Breast epithelium (tissue), 4 donors: ENCODE results near the gene MARCHF2. TPM values are rescaled to one million over a fixed set of nuclear protein-coding genes. Genes with fewer than 3 reads are reported as not detected.
A peak's percentile ranks its signal among the peaks of the same experiment; 100 is the strongest.

Experiments
- DNase-seq, 2 donors: peaks; one replicate each; pipeline ENCODE4 v3.0.0-alpha.2; 2019; ENCODE audit warnings: low spot score in 2 of 2
- H3K27ac ChIP-seq, 2 donors: fragments of 200-600 bp; sonication (generic) in 1 of 2; one replicate each; pipeline ENCODE4 v1.5.1; 2016 to 2019; ENCODE audit warnings: mild to moderate bottlenecking in 1 of 2
- H3K27me3 ChIP-seq, 2 donors: fragments of 200-600 bp; sonication (generic) in 1 of 2; one replicate each; pipeline versions ENCODE4 v1.5.1 to v1.6.0; 2017 to 2019; ENCODE audit warnings: control low read depth in 1 of 2, mild to moderate bottlenecking in 1 of 2
- H3K36me3 ChIP-seq: fragments of 200-600 bp; one replicate; pipeline ENCODE4 v1.5.1; 2019
- H3K4me1 ChIP-seq, 2 donors: fragments of 200-600 bp; sonication (generic); one replicate each; pipeline ENCODE4 v1.5.1; 2016 to 2019; ENCODE audit warnings: control low read depth in 1 of 2
- H3K4me3 ChIP-seq, 3 donors: fragments of 200-600 bp; sonication (generic); 1 replicate in 2 of 3; 2 replicates in 1 of 3; pipeline ENCODE4 v1.5.1; 2016 to 2019; ENCODE audit warnings: mild to moderate bottlenecking in 3 of 3, moderate library complexity in 2 of 3
- H3K9me3 ChIP-seq, 2 donors: fragments of 200-600 bp; sonication (generic) in 1 of 2; one replicate each; pipeline ENCODE4 v1.5.1; 2016 to 2019; ENCODE audit warnings: control low read depth in 1 of 2
- POLR2A ChIP-seq: fragments of 450-650 bp; IDR thresholded peaks from one replicate; pipeline ENCODE4 v1.6.1; 2016; ENCODE audit warnings: antibody characterized with exemption, mild to moderate bottlenecking, moderate library complexity
- POLR2AphosphoS5 ChIP-seq, 3 donors: sonication (generic); formaldehyde crosslinking; IDR thresholded peaks; one replicate each; pipeline ENCODE4 v1.6.1; 2017; ENCODE audit warnings: antibody characterized with exemption in 3 of 3
- intact Hi-C: fragments of 100-400 bp; cut with DNase I; formaldehyde crosslinking; loops from one replicate; pipeline ENCODE4 v1.15.1; 2023; ENCODE audit warnings: low total_unique reads
- total RNA-seq, 3 donors: library from RNA; depleted of rRNA; stranded (reverse); fragments of >200 nt; gene quantifications; one replicate each; pipeline ENCODE4 v1.1.0, GENCODE V29; 2016
- TF ChIP-seq, protein P1 (sequence below), 3 donors: fragments of 450-650 bp; IDR thresholded peaks; one replicate each; pipeline ENCODE4 v1.5.1; 2016 to 2017; ENCODE audit warnings: antibody characterized with exemption in 3 of 3, mild to moderate bottlenecking in 3 of 3, moderate library complexity in 3 of 3

MARCHF2 gene
- total RNA-seq, 3 donors from 2014 or later, result 126 to 224 (median 132) TPM

DNA sequence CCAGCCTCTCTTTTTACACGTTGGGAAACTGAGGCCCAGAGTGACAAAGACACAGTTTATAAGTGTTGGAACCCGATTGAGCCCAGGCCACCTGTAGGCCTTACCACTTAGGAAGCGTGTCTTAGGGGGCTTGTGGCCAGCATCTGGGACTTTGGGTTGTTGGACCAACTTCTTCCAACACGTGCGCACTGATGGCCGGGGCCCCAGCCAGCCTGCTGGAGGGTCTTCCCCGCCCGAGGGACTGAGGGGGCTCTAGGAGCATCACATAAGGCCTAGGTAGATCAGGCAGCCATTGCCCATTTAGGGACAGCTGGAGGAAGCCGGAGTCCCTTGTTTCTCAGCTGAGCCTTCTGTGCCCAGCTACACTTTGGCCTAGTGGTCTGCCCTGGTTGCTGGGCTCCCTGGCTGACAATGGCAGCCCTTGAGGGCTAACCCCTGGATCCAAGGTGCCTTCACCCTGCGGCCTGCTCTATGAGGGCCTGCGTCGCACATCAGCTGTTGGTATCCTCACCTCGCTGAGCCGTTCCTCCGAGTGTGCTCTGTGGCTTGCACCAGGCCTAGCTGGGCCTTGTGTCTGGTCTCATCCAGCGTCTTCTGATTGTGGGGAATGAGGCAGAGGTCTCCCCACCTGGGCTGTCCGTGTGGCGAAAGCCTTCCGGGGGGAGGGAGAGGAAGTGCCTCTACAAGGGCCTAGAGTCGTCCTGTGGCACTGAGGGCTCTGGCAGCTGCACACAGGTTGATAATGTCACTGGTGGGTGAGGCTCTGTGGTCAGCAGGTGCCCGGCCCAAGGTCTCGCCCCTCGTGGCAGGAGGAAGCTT, 21.7 kb upstream of the MARCHF2 start:
- DNase-seq, result no peak
- TF ChIP-seq POLR2A, result no peak
- TF ChIP-seq, protein P1, sequence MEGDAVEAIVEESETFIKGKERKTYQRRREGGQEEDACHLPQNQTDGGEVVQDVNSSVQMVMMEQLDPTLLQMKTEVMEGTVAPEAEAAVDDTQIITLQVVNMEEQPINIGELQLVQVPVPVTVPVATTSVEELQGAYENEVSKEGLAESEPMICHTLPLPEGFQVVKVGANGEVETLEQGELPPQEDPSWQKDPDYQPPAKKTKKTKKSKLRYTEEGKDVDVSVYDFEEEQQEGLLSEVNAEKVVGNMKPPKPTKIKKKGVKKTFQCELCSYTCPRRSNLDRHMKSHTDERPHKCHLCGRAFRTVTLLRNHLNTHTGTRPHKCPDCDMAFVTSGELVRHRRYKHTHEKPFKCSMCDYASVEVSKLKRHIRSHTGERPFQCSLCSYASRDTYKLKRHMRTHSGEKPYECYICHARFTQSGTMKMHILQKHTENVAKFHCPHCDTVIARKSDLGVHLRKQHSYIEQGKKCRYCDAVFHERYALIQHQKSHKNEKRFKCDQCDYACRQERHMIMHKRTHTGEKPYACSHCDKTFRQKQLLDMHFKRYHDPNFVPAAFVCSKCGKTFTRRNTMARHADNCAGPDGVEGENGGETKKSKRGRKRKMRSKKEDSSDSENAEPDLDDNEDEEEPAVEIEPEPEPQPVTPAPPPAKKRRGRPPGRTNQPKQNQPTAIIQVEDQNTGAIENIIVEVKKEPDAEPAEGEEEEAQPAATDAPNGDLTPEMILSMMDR (IDR thresholded peaks at IDR 0.05), result no peak
- TF ChIP-seq POLR2AphosphoS5 (IDR thresholded peaks at IDR 0.05), result no peak
- intact Hi-C loops, result no loop called here

DNA sequence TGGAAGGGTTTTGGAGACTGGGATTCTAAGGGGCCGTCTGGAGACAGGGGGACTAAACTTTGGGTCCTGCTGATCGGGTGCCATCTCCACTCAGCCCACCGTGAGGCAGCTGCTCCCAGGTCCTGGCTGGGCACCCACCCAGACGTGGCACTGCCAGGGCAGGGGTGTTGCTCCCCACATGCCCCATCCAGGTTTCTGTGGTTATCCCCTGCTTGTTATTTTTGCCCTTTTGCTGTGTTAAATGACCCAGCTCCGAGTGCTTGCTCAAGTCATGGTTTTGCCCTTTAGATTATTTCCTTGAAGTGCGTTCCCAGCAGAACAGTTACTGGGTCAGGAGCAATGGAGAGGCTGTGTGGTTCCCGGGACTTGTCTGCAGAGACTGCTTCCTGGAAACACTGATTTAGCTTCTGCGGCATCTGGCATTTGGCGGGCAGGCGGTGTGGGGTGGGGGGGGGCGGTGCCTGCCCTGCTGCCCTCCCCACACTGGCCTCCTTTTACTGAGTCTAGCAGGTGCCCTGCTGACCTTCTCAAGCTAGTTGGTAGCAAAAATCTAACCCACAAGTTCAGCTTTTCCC, 21.0 kb upstream of the MARCHF2 start:
- peak in 1 of 3 donors; percentile 23 for TF ChIP-seq POLR2AphosphoS5 (IDR thresholded peaks at IDR 0.05)
- TF ChIP-seq, protein P1 (IDR thresholded peaks at IDR 0.05), result no peak
- no peak for TF ChIP-seq POLR2A
- DNase-seq, result no peak
- H3K9me3 ChIP-seq, result no peaks in the 10 kb centered on the region
- H3K4me1 ChIP-seq, result peaks cover 5 to 40% of the 10 kb centered on the region in 2 donors
- intact Hi-C loops, result no loop called here
- H3K4me3 ChIP-seq, result peak overlapping the region in 2 of 3 donors; percentile 96 to 98
- H3K36me3 ChIP-seq, result no peaks in the 10 kb centered on the region
- peak overlapping the region; percentile 100 for H3K27ac ChIP-seq
- H3K27me3 ChIP-seq, result no peaks in the 10 kb centered on the region

More for the DNA sequence above, 21.7 kb upstream of the MARCHF2 start:
- Histone ChIP-seq H3K9me3 (no peaks in the 10 kb centered on the region), H3K4me1 (peaks cover 5 to 38% of the 10 kb centered on the region in 2 donors), H3K4me3 (peak overlapping the region; percentile 96 to 98 (median 96)), H3K27me3 (no peaks in the 10 kb centered on the region), H3K36me3 (no peaks in the 10 kb centered on the region), H3K27ac (peak overlapping the region; percentile 100)

DNA sequence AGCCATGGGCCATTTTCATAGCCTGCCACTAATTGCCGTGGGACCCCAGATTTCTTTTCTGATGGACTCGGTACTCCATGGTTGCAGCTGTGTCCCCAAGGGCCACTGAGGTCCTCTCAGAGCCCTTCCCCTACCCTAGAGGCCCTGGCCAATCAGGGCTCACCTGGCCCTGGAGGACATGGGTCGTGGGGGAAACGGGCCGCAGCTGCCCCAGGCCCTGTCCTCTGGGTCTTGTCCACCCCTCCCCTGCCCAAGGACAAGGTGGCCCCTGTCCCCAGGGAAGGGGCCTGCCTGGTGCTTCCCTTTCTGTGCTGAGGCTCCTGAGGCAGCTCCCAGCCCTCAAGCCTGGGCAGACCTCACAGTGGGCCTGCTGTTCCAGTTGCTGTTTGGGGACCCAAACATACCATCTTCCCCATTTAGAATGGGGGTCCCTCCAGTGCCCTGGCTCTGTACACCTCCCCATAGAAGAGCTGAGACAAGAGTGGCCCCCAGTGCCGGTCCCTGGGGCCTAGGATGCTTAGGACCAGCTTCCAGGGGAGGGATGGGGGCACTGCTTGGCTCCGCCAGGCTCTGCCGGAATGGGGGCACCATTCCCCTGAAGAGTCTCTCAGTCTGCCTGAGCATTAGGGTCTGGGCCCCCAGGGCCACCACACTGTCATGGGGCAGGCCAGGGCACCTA, 19.8 kb upstream of the MARCHF2 start:
- no peaks in the 10 kb centered on the region for H3K9me3 ChIP-seq
- H3K27me3 ChIP-seq, result no peaks in the 10 kb centered on the region
- no peaks in the 10 kb centered on the region for H3K36me3 ChIP-seq
- TF ChIP-seq POLR2A, result no peak
- no peak for TF ChIP-seq POLR2AphosphoS5 (IDR thresholded peaks at IDR 0.05)
- TF ChIP-seq, protein P1 (IDR thresholded peaks at IDR 0.05), result no peak
- intact Hi-C loops, result no loop called here
- DNase-seq, result no peak
- peak overlapping the region; percentile 100 for H3K27ac ChIP-seq
- H3K4me1 ChIP-seq, result peaks cover 14 to 52% of the 10 kb centered on the region in 2 donors
- H3K4me3 ChIP-seq, result no peak overlapping the region

DNA sequence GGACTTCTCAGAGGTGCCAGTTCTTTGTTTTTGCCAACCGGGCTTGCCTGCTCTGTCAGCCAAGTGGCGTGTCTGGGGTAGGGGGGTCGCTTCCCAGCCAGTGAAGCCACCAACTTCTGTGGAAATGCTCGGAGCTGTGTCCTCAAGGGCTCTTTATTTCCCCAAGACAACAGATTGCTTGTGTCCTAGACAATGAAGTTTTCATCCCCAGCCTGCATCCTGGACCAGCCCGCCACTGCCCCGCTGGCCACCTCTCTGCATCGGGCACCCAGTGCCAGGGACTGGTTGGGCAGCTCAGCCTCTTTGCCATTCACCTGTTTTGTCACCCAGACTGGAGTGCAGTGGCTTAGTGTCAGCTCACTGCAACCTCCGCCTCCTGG, 19.2 kb upstream of the MARCHF2 start:
- Histone ChIP-seq H3K27me3 (no peaks in the 10 kb centered on the region), H3K36me3 (no peaks in the 10 kb centered on the region), H3K27ac (peak overlapping the region; percentile 100), H3K4me3 (no peak overlapping the region), H3K9me3 (no peaks in the 10 kb centered on the region), H3K4me1 (peaks cover 14 to 53% of the 10 kb centered on the region in 2 donors)
- DNase-seq, result peak in 1 of 2 donors; percentile 44
- intact Hi-C loops, result no loop called here
- TF ChIP-seq POLR2AphosphoS5 (IDR thresholded peaks at IDR 0.05) (no peak), POLR2A (no peak)
- TF ChIP-seq, protein P1 (IDR thresholded peaks at IDR 0.05), result no peak
